ENCODE measurements around the gene OR2S2.

- TF ChIP-seq CTCF (IDR thresholded peaks at IDR 0.05) (no peak), POLR2A (IDR thresholded peaks at IDR 0.05) (no peak)
These were observed 46.3 kb downstream of the OR2S2 start for GRCh38 chr9:35911690-35912089.
